K562 (cell line): ENCODE measurements around the gene NAPA. TPM values are rescaled to one million over a fixed set of nuclear protein-coding genes. Genes with fewer than 3 reads are reported as not detected.

Experiments
- GATAD2A ChIP-seq: fragments of 450-650 bp; IDR thresholded peaks from 2 replicates; pipeline ENCODE4 v1.6.1; 2017
- IRF9 ChIP-seq: fragments of 450-650 bp; IDR thresholded peaks from 2 replicates; pipeline ENCODE4 v1.6.1; 2016; ENCODE audit warnings: missing biosample characterization, missing genetic modification characterization
- MTF1 ChIP-seq: fragments of 250-450 bp; sonication (Bioruptor Pico); IDR thresholded peaks from 2 replicates; pipeline ENCODE4 v1.9.0; 2021; ENCODE audit warnings: moderate library complexity, mild to moderate bottlenecking, inconsistent platforms, borderline replicate concordance
- NONO ChIP-seq, 2 experiments: fragments of 200-400 bp in 1 of 2; fragments of 450-650 bp in 1 of 2; formaldehyde crosslinking in 1 of 2; IDR thresholded peaks; 2 replicates each; pipeline ENCODE4 v1.6.1; 2017; ENCODE audit warnings: low read depth in 2 of 2, mild to moderate bottlenecking in 2 of 2, moderate library complexity in 2 of 2, low read length in 1 of 2
- POLR2AphosphoS2 ChIP-seq: IDR thresholded peaks from 2 replicates; pipeline ENCODE4 v1.6.1; 2012; ENCODE audit warnings: low read length, improper control_type of control experiment
- PTRF ChIP-seq: fragments of 450-650 bp; IDR thresholded peaks from 2 replicates; pipeline ENCODE4 v1.6.1; 2016; ENCODE audit warnings: mild to moderate bottlenecking, missing genetic modification characterization, missing compliant biosample characterization
- RAD21 ChIP-seq, 2 experiments: fragments of 250-450 bp in 1 of 2; fragments of 450-650 bp in 1 of 2; sonication (Bioruptor Pico) in 1 of 2; formaldehyde crosslinking in 1 of 2; IDR thresholded peaks in 1 of 2; conservative IDR thresholded peaks in 1 of 2; 2 replicates each; pipeline versions ENCODE4 v1.4.0 to v1.8.0; 2020 to 2022; ENCODE audit warnings: mild to moderate bottlenecking in 2 of 2, moderate library complexity in 1 of 2
- RBM22 ChIP-seq: fragments of 200-400 bp; formaldehyde crosslinking; IDR thresholded peaks from 2 replicates; pipeline ENCODE4 v1.6.1; 2018; ENCODE audit warnings: low read length, low read depth; ENCODE audit not compliant: poor library complexity, severe bottlenecking
- SIRT6 ChIP-seq: IDR thresholded peaks from one replicate; pipeline ENCODE4 v1.6.1; 2012; ENCODE audit warnings: low read depth, mild to moderate bottlenecking, control low read depth, inconsistent platforms, low read length, moderate library complexity
- SRSF3 ChIP-seq: fragments of 200-400 bp; formaldehyde crosslinking; IDR thresholded peaks from 2 replicates; pipeline ENCODE4 v1.6.1; 2016; ENCODE audit warnings: mild to moderate bottlenecking, low read length, moderate library complexity; ENCODE audit not compliant: insufficient read depth
- TRIM28 ChIP-seq: fragments of 450-650 bp; IDR thresholded peaks from 2 replicates; pipeline ENCODE4 v1.6.1; 2017
- U2AF2 ChIP-seq: fragments of 200-400 bp; formaldehyde crosslinking; optimal IDR thresholded peaks from 2 replicates; pipeline ENCODE3; 2017; ENCODE audit warnings: low read depth, mild to moderate bottlenecking, low read length
- ZMIZ1 ChIP-seq, 2 experiments: fragments of 150-350 bp in 1 of 2; IDR thresholded peaks; 2 replicates each; pipeline ENCODE4 v1.6.1; 2012 to 2016; ENCODE audit warnings: low read depth in 2 of 2, low read length in 2 of 2, mild to moderate bottlenecking in 1 of 2, moderate library complexity in 1 of 2
- ZNF354B ChIP-seq: fragments of 250-450 bp; sonication (Bioruptor Pico); IDR thresholded peaks from 2 replicates; pipeline ENCODE4 v1.4.0; 2020
- ZNF589 ChIP-seq: fragments of 200-800 bp; sonication (Bioruptor generic); IDR thresholded peaks from 2 replicates; pipeline ENCODE4 v1.6.1; 2016; ENCODE audit warnings: low read depth, missing genetic modification characterization, missing compliant biosample characterization
- ZNF696 ChIP-seq: fragments of 250-450 bp; sonication (Bioruptor Pico); conservative IDR thresholded peaks from 2 replicates; pipeline ENCODE4 v1.4.0; 2020; ENCODE audit warnings: mild to moderate bottlenecking, moderate library complexity
- polyA plus RNA-seq, 8 experiments: library from polyadenylated mRNA; depleted of rRNA in 4 of 8; stranded (reverse) in 5 of 8; unstranded in 3 of 8; fragments of >200 nt; fragmentation: Nextera tagmentation in 2 of 8; fragmentation: Illumina TruSeq in 1 of 8; extraction: Ambion mirVana in 2 of 8; extraction: Trizol in 1 of 8; gene quantifications; 2 replicates each; pipeline versions ENCODE4 v1.2.1 to v1.2.3, GENCODE V29; 2011 to 2014; ENCODE audit warnings: inconsistent platforms in 1 of 8, missing spikeins in 1 of 8
- total RNA-seq, 7 experiments: library from RNA; depleted of rRNA in 6 of 7; stranded (reverse); fragments of >200 nt in 6 of 7; fragmentation: Illumina TruSeq in 2 of 7; extraction: Trizol in 2 of 7; gene quantifications; 2 replicates each; pipeline versions ENCODE4 v1.2.1 to v1.2.3, GENCODE V29; 2011 to 2021; ENCODE audit warnings: low replicate concordance in 1 of 7
- TF ChIP-seq, protein P1 (sequence below): sonication (generic); formaldehyde crosslinking; IDR thresholded peaks from 2 replicates; pipeline ENCODE4 v1.9.0; 2022; ENCODE audit warnings: mild to moderate bottlenecking, missing genetic modification reagents
- TF ChIP-seq, protein P2 (sequence below): fragments of 450-650 bp; IDR thresholded peaks from 2 replicates; pipeline ENCODE4 v1.6.1; 2017; ENCODE audit warnings: antibody characterized with exemption, mild to moderate bottlenecking

The NAPA gene
- total and polyA plus RNA-seq, 9 of the 15 experiments (the other 6 are each of a cell fraction or from before 2014, with no cell fraction given): 5.4 to 98.6 (median 77.5) TPM

DNA sequence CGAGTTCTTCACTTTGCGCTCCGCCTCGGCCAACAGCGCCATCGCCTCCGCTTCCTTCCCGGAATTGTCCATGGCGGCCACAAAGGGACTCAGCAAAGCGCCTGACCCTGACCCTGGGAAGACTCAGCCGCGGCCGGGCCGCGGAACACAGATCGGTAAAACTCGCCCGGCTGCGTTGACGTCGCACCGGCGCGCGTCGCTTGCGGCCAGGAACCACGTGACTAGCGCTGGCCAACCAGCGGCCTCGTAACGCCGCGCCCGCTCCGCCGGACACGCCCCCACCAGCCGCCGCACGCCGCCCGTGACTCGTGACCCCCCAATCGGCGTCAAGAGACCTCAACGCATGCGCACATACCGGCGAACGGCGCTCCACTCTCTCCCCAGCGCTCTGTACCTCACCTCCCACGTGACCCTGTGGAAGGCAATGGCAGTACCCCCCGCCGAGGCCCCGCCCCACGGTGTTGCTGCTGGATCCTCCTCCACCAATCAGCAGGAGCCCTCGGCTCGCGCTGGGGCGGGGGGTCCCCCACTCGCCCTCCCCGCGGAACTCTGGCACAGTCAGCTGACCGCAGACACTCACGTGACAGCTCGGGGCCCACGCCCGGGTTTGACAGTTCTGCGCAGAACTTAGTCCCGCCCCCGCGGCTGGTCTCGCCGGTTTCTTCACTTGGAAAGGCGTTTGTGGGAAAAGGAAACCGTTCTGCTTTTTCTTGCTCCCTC lies at the start of gene NAPA (continued):
- TF ChIP-seq ZNF589 (CRISPR knock-in tag) (no peak), MTF1 (CRISPR knock-in tag) (no peak), U2AF2 (no peak), IRF9 (tag) (no peak), RAD21 (CRISPR knock-in tag; conservative IDR thresholded peaks at IDR 0.05 in 1 of 2, IDR thresholded peaks at IDR 0.05 in 1 of 2) (peak in 1 of 2 experiments; percentile 72; a peak in 2 of 4 replicates), GATAD2A (no peak), POLR2AphosphoS2 (no peak), SRSF3 (no peak), PTRF (tag) (no peak), ZNF354B (CRISPR knock-in tag) (no peak), SIRT6 (no peak), NONO (IDR thresholded peaks at IDR 0.05; ENCODE audit: low read depth in 2 of 2, low read length in 1 of 2) (no peak), TRIM28 (no peak), ZNF696 (CRISPR knock-in tag) (no peak), RBM22 (no peak), ZMIZ1 (IDR thresholded peaks at IDR 0.05; ENCODE audit: low read depth in 2 of 2, low read length in 2 of 2) (no peak; a peak in 1 of 4 replicates)
- TF ChIP-seq, protein P1, sequence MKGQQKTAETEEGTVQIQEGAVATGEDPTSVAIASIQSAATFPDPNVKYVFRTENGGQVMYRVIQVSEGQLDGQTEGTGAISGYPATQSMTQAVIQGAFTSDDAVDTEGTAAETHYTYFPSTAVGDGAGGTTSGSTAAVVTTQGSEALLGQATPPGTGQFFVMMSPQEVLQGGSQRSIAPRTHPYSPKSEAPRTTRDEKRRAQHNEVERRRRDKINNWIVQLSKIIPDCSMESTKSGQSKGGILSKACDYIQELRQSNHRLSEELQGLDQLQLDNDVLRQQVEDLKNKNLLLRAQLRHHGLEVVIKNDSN (CRISPR knock-in tag): peak; percentile 98
- TF ChIP-seq, protein P2, sequence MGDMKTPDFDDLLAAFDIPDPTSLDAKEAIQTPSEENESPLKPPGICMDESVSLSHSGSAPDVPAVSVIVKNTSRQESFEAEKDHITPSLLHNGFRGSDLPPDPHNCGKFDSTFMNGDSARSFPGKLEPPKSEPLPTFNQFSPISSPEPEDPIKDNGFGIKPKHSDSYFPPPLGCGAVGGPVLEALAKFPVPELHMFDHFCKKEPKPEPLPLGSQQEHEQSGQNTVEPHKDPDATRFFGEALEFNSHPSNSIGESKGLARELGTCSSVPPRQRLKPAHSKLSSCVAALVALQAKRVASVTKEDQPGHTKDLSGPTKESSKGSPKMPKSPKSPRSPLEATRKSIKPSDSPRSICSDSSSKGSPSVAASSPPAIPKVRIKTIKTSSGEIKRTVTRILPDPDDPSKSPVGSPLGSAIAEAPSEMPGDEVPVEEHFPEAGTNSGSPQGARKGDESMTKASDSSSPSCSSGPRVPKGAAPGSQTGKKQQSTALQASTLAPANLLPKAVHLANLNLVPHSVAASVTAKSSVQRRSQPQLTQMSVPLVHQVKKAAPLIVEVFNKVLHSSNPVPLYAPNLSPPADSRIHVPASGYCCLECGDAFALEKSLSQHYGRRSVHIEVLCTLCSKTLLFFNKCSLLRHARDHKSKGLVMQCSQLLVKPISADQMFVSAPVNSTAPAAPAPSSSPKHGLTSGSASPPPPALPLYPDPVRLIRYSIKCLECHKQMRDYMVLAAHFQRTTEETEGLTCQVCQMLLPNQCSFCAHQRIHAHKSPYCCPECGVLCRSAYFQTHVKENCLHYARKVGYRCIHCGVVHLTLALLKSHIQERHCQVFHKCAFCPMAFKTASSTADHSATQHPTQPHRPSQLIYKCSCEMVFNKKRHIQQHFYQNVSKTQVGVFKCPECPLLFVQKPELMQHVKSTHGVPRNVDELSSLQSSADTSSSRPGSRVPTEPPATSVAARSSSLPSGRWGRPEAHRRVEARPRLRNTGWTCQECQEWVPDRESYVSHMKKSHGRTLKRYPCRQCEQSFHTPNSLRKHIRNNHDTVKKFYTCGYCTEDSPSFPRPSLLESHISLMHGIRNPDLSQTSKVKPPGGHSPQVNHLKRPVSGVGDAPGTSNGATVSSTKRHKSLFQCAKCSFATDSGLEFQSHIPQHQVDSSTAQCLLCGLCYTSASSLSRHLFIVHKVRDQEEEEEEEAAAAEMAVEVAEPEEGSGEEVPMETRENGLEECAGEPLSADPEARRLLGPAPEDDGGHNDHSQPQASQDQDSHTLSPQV: no peak
